AG20443 (cell line): ENCODE measurements around the gene KCNIP4.

Source experiments
- DNase-seq: peaks from one replicate; pipeline ENCODE4 v3.0.0; 2012; ENCODE audit warnings: low spot score, mixed read lengths

The KCNIP4 gene

GRCh38 chr4:20938204-20938603 lies 1010.4 kb downstream of the KCNIP4 start:
- DNase-seq = no peak

- DNase-seq = no peak
Observed at GRCh38 chr4:20926529-20926928, 1022.0 kb downstream of the KCNIP4 start.

GRCh38 chr4:20925176-20925575 lies 1023.4 kb downstream of the KCNIP4 start:
- DNase-seq = no peak

- no peak for DNase-seq
Observed at GRCh38 chr4:20922962-20923361, 1025.6 kb downstream of the KCNIP4 start.

- DNase-seq = no peak
Observed at GRCh38 chr4:20916106-20916505, 1032.5 kb downstream of the KCNIP4 start.

- DNase-seq = no peak
Observed at GRCh38 chr4:20904966-20905365, 1043.6 kb downstream of the KCNIP4 start.

GRCh38 chr4:20901851-20902250 lies 1046.7 kb downstream of the KCNIP4 start:
- no peak for DNase-seq

GRCh38 chr4:20899591-20899990 lies 1049.0 kb downstream of the KCNIP4 start:
- no peak for DNase-seq

- no peak for DNase-seq
Observed at GRCh38 chr4:20895988-20896387, 1052.6 kb downstream of the KCNIP4 start.

- no peak for DNase-seq
Observed at GRCh38 chr4:20895208-20895607, 1053.4 kb downstream of the KCNIP4 start.

GRCh38 chr4:20890761-20891160 lies 1057.8 kb downstream of the KCNIP4 start:
- DNase-seq = no peak

GRCh38 chr4:20889901-20890300 lies 1058.7 kb downstream of the KCNIP4 start:
- no peak for DNase-seq

- no peak for DNase-seq
Observed at GRCh38 chr4:20883677-20884076, 1064.9 kb downstream of the KCNIP4 start.

GRCh38 chr4:20883231-20883630 lies 1065.3 kb downstream of the KCNIP4 start:
- no peak for DNase-seq

GRCh38 chr4:20882500-20882899 lies 1066.1 kb downstream of the KCNIP4 start:
- DNase-seq = no peak

- no peak for DNase-seq
Observed at GRCh38 chr4:20881658-20882057, 1066.9 kb downstream of the KCNIP4 start.

- no peak for DNase-seq
Observed at GRCh38 chr4:20878806-20879205, 1069.8 kb downstream of the KCNIP4 start.

- DNase-seq = no peak
Observed at GRCh38 chr4:20870436-20870835, 1078.1 kb downstream of the KCNIP4 start.

GRCh38 chr4:20868108-20868507 lies 1080.5 kb downstream of the KCNIP4 start:
- DNase-seq = no peak

GRCh38 chr4:20860878-20861277 lies 1087.7 kb downstream of the KCNIP4 start:
- DNase-seq = no peak

GRCh38 chr4:20859097-20859781 lies 1089.3 kb downstream of the KCNIP4 start:
- no peak for DNase-seq

- DNase-seq = no peak
Observed at GRCh38 chr4:20857081-20857480, 1091.5 kb downstream of the KCNIP4 start.

- no peak for DNase-seq
Observed at GRCh38 chr4:20847124-20847747, 1101.3 kb downstream of the KCNIP4 start.

GRCh38 chr4:20844311-20844710 lies 1104.3 kb downstream of the KCNIP4 start:
- no peak for DNase-seq
